ENCODE results near the gene BICD1. TPM values are rescaled to one million over a fixed set of nuclear protein-coding genes. Genes with fewer than 3 reads are reported as not detected.

Gene BICD1
- total and polyA plus RNA-seq, 2 of the 13 experiments (the other 11 are each of a cell fraction or from before 2014, with no cell fraction given), result 4.5 to 5.2 TPM

GRCh38 chr12:32061033-32061432 is 45.6 kb upstream of the BICD1 start:
- H3K4me1 ChIP-seq (ENCODE audit: insufficient read depth, low read length), result no peaks in the 10 kb centered on the region
- no peaks in the 10 kb centered on the region for H3K36me3 ChIP-seq (replicated peaks in 1 of 2; ENCODE audit: control insufficient read depth in 1 of 2, insufficient read depth in 2 of 2, low read length in 2 of 2)
- 97% methylated on average over 3 of the region's 3 CpGs for WGBS (ENCODE audit: low lambda C conversion rate)
- no peak overlapping the region for H3K27ac ChIP-seq (ENCODE audit: extremely low read length, insufficient read depth, low read length)
- in situ Hi-C loops (cut with HindIII; ENCODE audit: extremely low pct_ligation_motif_present, low pct_unique_long_range_greater_than_20kb) (loop anchor here (10.0 kb wide), 1 partner anchor 244 kb away; no protein-coding TSS in a partner anchor), intact Hi-C loops (cut with micrococcal nuclease; ENCODE audit: unreplicated experiment) (loop anchor here (5.0 kb wide), 1 partner anchor 409 kb away; no protein-coding TSS in a partner anchor)
- no peaks in the 10 kb centered on the region for H4K20me1 ChIP-seq (ENCODE audit: insufficient read depth, low read length)
- H3K9me3 ChIP-seq (ENCODE audit: low read length), result no peaks in the 10 kb centered on the region
- H3K9ac ChIP-seq (ENCODE audit: insufficient read depth, low read depth, low read length), result no peak overlapping the region
- CTCF ChIA-PET (ENCODE audit: low intra/inter-chr PET ratio, low total read pairs), result interaction anchor here (1.1 to 1.3 kb wide), 3 partner anchors 244 to 379 kb away, joined by 4 to 6 read pairs (median 5); no protein-coding TSS in a partner anchor
- DNase-seq (ENCODE audit: low spot score) (no peak), FAIRE-seq (no peak), ATAC-seq (no peak)
- no TSS peak for BruUV-seq (replicated peaks)
- H2AFZ ChIP-seq (ENCODE audit: low read length), result no peak overlapping the region
- no peak overlapping the region for H3K4me3 ChIP-seq (replicated peaks in 1 of 3; ENCODE audit: insufficient read depth in 1 of 3, low read depth in 2 of 3, low read length in 3 of 3)
- POLR2A ChIA-PET, result no interaction called here
- H3K27me3 ChIP-seq (ENCODE audit: control insufficient read depth in 1 of 2, insufficient read depth in 2 of 2, low read length in 2 of 2), result no peaks in the 10 kb centered on the region
- no peak overlapping the region for H3K4me2 ChIP-seq (ENCODE audit: low read depth, low read length)
- H3K79me2 ChIP-seq (ENCODE audit: insufficient read depth, low read length), result no peaks in the 10 kb centered on the region
- no peak for TF ChIP-seq EEA1 (CRISPR knock-in tag; IDR thresholded peaks at IDR 0.05; ENCODE audit: borderline replicate concordance)
- peak; percentile 61 for TF ChIP-seq ATF7 (IDR thresholded peaks at IDR 0.05)
- TF ChIP-seq ATF7 (CRISPR knock-in tag; IDR thresholded peaks at IDR 0.05), result no peak
- TF ChIP-seq ZNF468 (CRISPR knock-in tag; IDR thresholded peaks at IDR 0.05), result no peak

GRCh38 chr12:32062881-32063280 is 43.8 kb upstream of the BICD1 start:
- in situ Hi-C loops (cut with HindIII; ENCODE audit: extremely low pct_ligation_motif_present, low pct_unique_long_range_greater_than_20kb), result loop anchor here (10.0 kb wide), 1 partner anchor 242 kb away; no protein-coding TSS in a partner anchor
- POLR2A ChIA-PET, result interaction anchor here (0.6 kb wide), 1 partner anchor 410 kb away, joined by 5 read pairs; no protein-coding TSS in a partner anchor
- intact Hi-C loops (cut with micrococcal nuclease; ENCODE audit: unreplicated experiment), result loop anchor here (5.0 kb wide), 1 partner anchor 411 kb away; no protein-coding TSS in a partner anchor
- Histone ChIP-seq H4K20me1 (ENCODE audit: insufficient read depth, low read length) (no peaks in the 10 kb centered on the region), H3K4me2 (ENCODE audit: low read depth, low read length) (no peak overlapping the region), H3K79me2 (ENCODE audit: insufficient read depth, low read length) (no peaks in the 10 kb centered on the region), H3K27me3 (ENCODE audit: control insufficient read depth in 1 of 2, insufficient read depth in 2 of 2, low read length in 2 of 2) (no peaks in the 10 kb centered on the region), H3K27ac (ENCODE audit: extremely low read length, insufficient read depth, low read length) (no peak overlapping the region), H3K9me3 (ENCODE audit: low read length) (no peaks in the 10 kb centered on the region), H3K4me1 (ENCODE audit: insufficient read depth, low read length) (no peaks in the 10 kb centered on the region), H3K9ac (ENCODE audit: insufficient read depth, low read depth, low read length) (no peak overlapping the region), H2AFZ (ENCODE audit: low read length) (no peak overlapping the region), H3K4me3 (replicated peaks in 1 of 3; ENCODE audit: insufficient read depth in 1 of 3, low read depth in 2 of 3, low read length in 3 of 3) (no peak overlapping the region), H3K36me3 (replicated peaks in 1 of 2; ENCODE audit: control insufficient read depth in 1 of 2, insufficient read depth in 2 of 2, low read length in 2 of 2) (no peaks in the 10 kb centered on the region)
- DNase-seq (ENCODE audit: low spot score), result no peak
- CTCF ChIA-PET (ENCODE audit: low intra/inter-chr PET ratio, low total read pairs), result interaction anchor here (1.1 kb wide), 1 partner anchor 249 kb away, joined by 3 read pairs; no protein-coding TSS in a partner anchor
- WGBS (ENCODE audit: low lambda C conversion rate), result 11% methylated on average over 2 of the region's 2 CpGs
- no TSS peak for BruUV-seq (replicated peaks)
- FAIRE-seq, result no peak
- no peak for TF ChIP-seq HMGXB4 (CRISPR knock-in tag; IDR thresholded peaks at IDR 0.05; ENCODE audit: borderline replicate concordance in 1 of 2, low read depth in 1 of 2)
- no peak for ATAC-seq

Measured in HepG2 (cell line).